Measurements from ENCODE around the gene TULP1. TPM values are rescaled to one million over a fixed set of nuclear protein-coding genes. Genes with fewer than 3 reads are reported as not detected.

Gene TULP1
- total RNA-seq, 1 experiment from 2014 or later = not detected

DNA sequence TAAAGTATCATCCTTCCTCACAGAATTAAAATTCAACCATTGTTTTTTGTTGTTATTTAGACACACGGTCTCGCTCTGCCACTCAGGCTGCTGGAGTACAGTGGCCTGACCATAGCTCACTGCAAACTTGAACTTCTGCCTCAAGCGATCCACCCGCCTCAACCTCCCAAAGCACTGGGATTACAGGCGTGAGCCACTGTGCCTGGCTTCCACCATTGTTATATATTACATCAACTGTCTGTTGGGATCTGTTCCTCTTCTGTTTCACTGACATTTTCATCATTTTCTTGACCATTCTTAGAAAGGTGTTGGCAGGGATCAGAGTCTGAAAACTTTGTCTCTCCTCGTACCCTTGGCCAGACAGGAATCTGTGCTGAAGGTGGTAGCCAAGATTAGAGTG lies 21.3 kb upstream of the TULP1 start:
- Histone ChIP-seq H3K9ac (ENCODE audit: low read length) (no peak overlapping the region), H3K27me3 (ENCODE audit: insufficient read depth, low read length) (no peaks in the 10 kb centered on the region), H3K27ac (ENCODE audit: low read depth, low read length) (no peak overlapping the region), H3K4me3 (replicated peaks in 1 of 2; ENCODE audit: low read depth in 1 of 2, low read length in 2 of 2) (no peak overlapping the region), H3K4me1 (ENCODE audit: control insufficient read depth in 1 of 2, insufficient read depth in 2 of 2, low read length in 2 of 2) (no peaks in the 10 kb centered on the region), H2AFZ (ENCODE audit: low read depth, low read length, poor library complexity, severe bottlenecking) (no peak overlapping the region), H3K9me3 (ENCODE audit: control insufficient read depth in 1 of 2, insufficient read depth in 1 of 2, low read depth in 1 of 2, low read length in 2 of 2) (no peaks in the 10 kb centered on the region), H4K20me1 (ENCODE audit: insufficient read depth) (no peaks in the 10 kb centered on the region), H3K79me2 (ENCODE audit: insufficient read depth, low read length) (no peaks in the 10 kb centered on the region), H3K4me2 (ENCODE audit: low read length) (no peak overlapping the region), H3K9me2 (ENCODE audit: insufficient read depth) (no peaks in the 10 kb centered on the region), H3K36me3 (ENCODE audit: control insufficient read depth in 1 of 2, insufficient read depth in 2 of 2, low read length in 2 of 2) (no peaks in the 10 kb centered on the region)
- BruUV-seq (replicated peaks) = no TSS peak
- ATAC-seq (no peak), DNase-seq (ENCODE audit: low read depth, low spot score) (no peak)
- TF ChIP-seq EZH2phosphoT487 (IDR thresholded peaks at IDR 0.05; ENCODE audit: borderline replicate concordance) (no peak), EZH2 (IDR thresholded peaks at IDR 0.05) (no peak), EGR1 (IDR thresholded peaks at IDR 0.05; ENCODE audit: low read depth) (no peak), POLR2A (IDR thresholded peaks at IDR 0.05; ENCODE audit: borderline replicate concordance, extremely low read depth, insufficient read depth, insufficient read length) (no peak), YY1 (IDR thresholded peaks at IDR 0.05; ENCODE audit: extremely low read depth, insufficient replicate concordance, low read depth, low read length) (no peak), FOSL1 (IDR thresholded peaks at IDR 0.05; ENCODE audit: low read depth) (no peak), POLR2AphosphoS5 (IDR thresholded peaks at IDR 0.05; ENCODE audit: low read depth, low read length) (no peak), ZFX (IDR thresholded peaks at IDR 0.05) (no peak), TCF7L2 (IDR thresholded peaks at IDR 0.05; ENCODE audit: borderline replicate concordance, extremely low read depth, insufficient read depth, insufficient read length) (no peak), SRF (IDR thresholded peaks at IDR 0.05; ENCODE audit: low read depth) (no peak), ZNF274 (IDR thresholded peaks at IDR 0.05; ENCODE audit: low read depth, low read length) (no peak), ELF1 (IDR thresholded peaks at IDR 0.05; ENCODE audit: borderline replicate concordance, low read depth) (no peak)
- TF ChIP-seq, protein P1, sequence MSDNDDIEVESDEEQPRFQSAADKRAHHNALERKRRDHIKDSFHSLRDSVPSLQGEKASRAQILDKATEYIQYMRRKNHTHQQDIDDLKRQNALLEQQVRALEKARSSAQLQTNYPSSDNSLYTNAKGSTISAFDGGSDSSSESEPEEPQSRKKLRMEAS (IDR thresholded peaks at IDR 0.05) = no peak
- TF ChIP-seq, protein P2, sequence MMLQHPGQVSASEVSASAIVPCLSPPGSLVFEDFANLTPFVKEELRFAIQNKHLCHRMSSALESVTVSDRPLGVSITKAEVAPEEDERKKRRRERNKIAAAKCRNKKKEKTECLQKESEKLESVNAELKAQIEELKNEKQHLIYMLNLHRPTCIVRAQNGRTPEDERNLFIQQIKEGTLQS (IDR thresholded peaks at IDR 0.05) = no peak
- TF ChIP-seq, protein P3, sequence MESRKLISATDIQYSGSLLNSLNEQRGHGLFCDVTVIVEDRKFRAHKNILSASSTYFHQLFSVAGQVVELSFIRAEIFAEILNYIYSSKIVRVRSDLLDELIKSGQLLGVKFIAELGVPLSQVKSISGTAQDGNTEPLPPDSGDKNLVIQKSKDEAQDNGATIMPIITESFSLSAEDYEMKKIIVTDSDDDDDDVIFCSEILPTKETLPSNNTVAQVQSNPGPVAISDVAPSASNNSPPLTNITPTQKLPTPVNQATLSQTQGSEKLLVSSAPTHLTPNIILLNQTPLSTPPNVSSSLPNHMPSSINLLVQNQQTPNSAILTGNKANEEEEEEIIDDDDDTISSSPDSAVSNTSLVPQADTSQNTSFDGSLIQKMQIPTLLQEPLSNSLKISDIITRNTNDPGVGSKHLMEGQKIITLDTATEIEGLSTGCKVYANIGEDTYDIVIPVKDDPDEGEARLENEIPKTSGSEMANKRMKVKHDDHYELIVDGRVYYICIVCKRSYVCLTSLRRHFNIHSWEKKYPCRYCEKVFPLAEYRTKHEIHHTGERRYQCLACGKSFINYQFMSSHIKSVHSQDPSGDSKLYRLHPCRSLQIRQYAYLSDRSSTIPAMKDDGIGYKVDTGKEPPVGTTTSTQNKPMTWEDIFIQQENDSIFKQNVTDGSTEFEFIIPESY (IDR thresholded peaks at IDR 0.05; ENCODE audit: extremely low read depth, insufficient replicate concordance, low read length) = no peak
- TF ChIP-seq, protein P4, sequence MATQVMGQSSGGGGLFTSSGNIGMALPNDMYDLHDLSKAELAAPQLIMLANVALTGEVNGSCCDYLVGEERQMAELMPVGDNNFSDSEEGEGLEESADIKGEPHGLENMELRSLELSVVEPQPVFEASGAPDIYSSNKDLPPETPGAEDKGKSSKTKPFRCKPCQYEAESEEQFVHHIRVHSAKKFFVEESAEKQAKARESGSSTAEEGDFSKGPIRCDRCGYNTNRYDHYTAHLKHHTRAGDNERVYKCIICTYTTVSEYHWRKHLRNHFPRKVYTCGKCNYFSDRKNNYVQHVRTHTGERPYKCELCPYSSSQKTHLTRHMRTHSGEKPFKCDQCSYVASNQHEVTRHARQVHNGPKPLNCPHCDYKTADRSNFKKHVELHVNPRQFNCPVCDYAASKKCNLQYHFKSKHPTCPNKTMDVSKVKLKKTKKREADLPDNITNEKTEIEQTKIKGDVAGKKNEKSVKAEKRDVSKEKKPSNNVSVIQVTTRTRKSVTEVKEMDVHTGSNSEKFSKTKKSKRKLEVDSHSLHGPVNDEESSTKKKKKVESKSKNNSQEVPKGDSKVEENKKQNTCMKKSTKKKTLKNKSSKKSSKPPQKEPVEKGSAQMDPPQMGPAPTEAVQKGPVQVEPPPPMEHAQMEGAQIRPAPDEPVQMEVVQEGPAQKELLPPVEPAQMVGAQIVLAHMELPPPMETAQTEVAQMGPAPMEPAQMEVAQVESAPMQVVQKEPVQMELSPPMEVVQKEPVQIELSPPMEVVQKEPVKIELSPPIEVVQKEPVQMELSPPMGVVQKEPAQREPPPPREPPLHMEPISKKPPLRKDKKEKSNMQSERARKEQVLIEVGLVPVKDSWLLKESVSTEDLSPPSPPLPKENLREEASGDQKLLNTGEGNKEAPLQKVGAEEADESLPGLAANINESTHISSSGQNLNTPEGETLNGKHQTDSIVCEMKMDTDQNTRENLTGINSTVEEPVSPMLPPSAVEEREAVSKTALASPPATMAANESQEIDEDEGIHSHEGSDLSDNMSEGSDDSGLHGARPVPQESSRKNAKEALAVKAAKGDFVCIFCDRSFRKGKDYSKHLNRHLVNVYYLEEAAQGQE (IDR thresholded peaks at IDR 0.05; ENCODE audit: low read depth) = no peak
- TF ChIP-seq, protein P5, sequence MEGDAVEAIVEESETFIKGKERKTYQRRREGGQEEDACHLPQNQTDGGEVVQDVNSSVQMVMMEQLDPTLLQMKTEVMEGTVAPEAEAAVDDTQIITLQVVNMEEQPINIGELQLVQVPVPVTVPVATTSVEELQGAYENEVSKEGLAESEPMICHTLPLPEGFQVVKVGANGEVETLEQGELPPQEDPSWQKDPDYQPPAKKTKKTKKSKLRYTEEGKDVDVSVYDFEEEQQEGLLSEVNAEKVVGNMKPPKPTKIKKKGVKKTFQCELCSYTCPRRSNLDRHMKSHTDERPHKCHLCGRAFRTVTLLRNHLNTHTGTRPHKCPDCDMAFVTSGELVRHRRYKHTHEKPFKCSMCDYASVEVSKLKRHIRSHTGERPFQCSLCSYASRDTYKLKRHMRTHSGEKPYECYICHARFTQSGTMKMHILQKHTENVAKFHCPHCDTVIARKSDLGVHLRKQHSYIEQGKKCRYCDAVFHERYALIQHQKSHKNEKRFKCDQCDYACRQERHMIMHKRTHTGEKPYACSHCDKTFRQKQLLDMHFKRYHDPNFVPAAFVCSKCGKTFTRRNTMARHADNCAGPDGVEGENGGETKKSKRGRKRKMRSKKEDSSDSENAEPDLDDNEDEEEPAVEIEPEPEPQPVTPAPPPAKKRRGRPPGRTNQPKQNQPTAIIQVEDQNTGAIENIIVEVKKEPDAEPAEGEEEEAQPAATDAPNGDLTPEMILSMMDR (IDR thresholded peaks at IDR 0.05 in 2 of 3, conservative IDR thresholded peaks at IDR 0.05 in 1 of 3; ENCODE audit: borderline replicate concordance in 1 of 3, insufficient read depth in 1 of 3, low read depth in 2 of 3, low read length in 2 of 3) = no peak
- ChIA-PET RAD21 (ENCODE audit: low non-redundant PET in 1 of 2, low total read pairs in 2 of 2, uncharacterized antibody in 2 of 2, unreplicated experiment in 2 of 2) (no interaction called here), CTCF (interaction anchor here (1.3 kb wide), 1 partner anchor 223 kb away, joined by 6 read pairs; no protein-coding TSS in a partner anchor), POLR2A (no interaction called here)
- intact Hi-C loops (cut with micrococcal nuclease) = no loop called here

Data from HCT116 (cell line).